HG02763 (cell line): ENCODE measurements around the gene BPIFA3.

Source experiments
- ATAC-seq: cut with Tn5 transposase; IDR thresholded peaks from one replicate; pipeline ENCODE4 v1.9.1; 2021; ENCODE audit warnings: mild to moderate bottlenecking, moderate library complexity; ENCODE audit not compliant: unreplicated experiment

The BPIFA3 gene

DNA sequence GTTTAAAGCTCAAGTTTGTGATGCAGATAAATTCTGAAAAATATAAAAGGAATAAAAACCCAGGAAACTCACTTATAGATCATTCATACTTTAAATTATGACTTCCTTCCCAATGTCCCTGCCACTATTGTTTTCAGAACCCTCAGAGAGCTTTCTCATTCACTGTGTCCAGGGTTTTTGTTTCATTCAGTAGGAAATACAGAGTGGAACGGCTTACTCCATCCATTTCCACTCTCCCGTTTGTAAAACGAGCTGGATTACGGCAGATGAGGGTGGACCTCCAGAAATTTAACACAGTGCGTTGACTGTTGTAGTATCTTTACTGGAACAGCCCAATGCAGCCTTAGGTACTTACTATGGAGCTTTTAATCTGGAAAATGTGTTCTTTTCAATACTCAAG lies 42.2 kb downstream of the BPIFA3 start:
- ATAC-seq = no peak

DNA sequence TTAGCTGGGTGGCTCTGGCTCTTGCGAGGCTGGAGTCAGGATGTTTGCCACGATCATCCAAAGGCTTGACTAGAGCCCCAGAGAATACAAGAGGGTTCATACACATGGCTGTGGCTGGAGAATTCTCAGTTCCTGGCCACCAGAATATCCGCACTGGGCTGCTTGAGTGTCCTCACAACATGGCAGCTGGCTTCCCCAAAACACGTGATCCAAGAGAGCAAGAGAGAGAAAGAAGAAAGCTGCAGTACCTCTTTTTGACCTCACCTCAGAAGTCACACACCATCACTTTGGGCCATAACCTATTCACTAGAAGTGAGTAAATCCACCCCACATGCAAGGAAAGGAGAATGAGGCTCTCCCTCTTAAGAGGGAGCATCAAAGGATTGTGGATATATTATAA lies 44.3 kb downstream of the BPIFA3 start:
- ATAC-seq = no peak

- ATAC-seq = no peak
Observed at GRCh38 chr20:33262658-33263065, 45.5 kb downstream of the BPIFA3 start.

DNA sequence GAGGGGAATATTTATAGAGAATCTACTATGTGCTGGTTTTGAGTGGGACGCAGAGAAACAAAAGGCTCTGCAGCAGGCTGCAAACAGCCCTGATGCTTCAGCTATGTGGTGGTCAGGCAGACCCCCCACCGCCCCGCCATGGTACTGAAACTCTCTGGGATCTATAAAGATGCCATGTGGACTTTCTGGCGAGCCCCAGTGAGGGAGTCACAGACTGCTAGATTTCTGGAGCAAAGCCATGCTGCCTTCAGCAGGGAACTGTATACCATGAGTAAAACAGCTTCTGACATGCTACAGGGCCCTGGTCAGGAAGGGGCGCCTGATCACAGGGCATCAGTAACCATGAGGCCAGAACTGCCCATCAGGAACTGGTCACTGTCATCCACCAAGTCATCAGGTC lies 46.6 kb downstream of the BPIFA3 start:
- ATAC-seq = no peak

DNA sequence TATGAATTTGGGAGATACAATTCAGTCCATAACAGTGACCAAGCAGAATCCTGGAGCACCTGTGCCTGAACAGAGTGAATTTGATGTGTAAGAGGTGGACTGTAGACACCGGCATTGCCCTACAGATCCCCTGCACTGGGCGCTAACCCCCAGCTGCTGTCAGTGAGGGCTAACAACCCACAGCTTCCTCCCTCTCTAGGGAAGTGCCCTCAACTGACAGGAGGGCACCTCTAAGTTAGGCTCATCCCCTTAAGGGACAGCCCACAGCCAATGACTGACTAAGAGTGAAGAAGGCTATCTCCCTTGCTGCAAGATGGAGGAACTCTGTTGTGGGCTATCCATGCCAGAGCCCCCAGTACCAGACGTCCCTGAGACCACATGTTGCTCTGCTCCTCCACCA lies 50.5 kb downstream of the BPIFA3 start:
- ATAC-seq = no peak

DNA sequence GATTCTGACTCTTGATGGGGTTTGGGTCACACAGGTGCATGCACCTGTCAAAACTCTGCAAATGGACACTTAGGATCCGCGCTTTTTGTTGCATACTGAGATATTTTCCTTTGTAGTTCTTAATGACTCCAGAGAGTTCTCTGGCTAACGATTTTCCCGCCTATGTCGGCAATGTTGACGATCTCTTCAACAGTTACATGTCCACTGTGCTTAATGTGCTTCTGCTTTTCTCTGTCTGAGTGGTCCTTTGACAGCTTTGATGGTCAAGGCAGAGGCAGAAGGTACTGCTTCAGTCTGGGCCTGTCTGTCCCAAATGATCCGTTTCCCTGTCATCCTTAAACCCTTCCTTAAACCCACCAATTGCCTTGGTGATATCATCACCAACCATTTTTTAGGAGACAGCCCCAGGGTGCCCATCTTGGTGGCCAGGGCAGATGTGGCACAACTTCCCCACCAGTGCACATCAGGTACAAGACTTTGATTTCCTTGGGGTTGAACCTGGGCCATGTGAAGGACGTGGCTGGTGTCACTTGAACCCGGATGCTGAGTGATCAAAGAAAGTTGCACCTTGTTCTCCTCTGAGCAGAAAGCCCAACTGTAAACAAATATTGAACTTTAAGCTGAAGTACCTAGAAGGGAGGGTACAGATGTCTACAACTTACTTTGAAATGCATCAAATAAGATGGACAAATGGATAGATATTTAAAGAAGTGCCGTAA lies 55.2 kb downstream of the BPIFA3 start:
- no peak for ATAC-seq

GRCh38 chr20:33273117-33273851 lies 56.1 kb downstream of the BPIFA3 start:
- ATAC-seq = no peak

GRCh38 chr20:33275215-33275614 lies 58.1 kb downstream of the BPIFA3 start:
- ATAC-seq = no peak

DNA sequence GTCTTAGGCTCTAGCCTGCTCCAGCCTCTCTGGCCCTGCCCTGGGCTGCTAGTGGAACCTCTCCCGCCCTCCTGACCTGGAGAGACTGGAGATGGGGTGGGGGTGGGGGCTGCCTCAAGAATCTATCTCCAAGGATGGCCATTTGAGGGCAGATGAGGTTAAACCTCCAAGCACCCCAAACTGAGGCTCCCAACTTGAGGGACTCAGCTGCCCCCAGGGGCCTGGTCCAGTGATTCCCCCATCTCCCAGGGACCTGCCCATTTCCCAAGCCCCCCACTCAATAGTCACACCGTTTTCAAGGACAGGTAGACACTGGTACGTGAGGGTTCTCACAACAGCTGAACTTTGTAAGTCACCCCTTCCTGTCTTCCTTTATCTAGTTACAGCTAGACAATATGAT lies 58.7 kb downstream of the BPIFA3 start:
- no peak for ATAC-seq

- no peak for ATAC-seq
Observed at GRCh38 chr20:33276303-33277113, 59.4 kb downstream of the BPIFA3 start.
